NCI-H748 (cell line): ENCODE results near the gene APOL2.
"Not testable (repeated sequence)": the region's sequence is repeated elsewhere in the genome, so short reads cannot be mapped to it uniquely, and the experiment has no call there.

Source experiments
- DNase-seq: peaks from one replicate; lab custom pipeline; 2025; ENCODE audit not compliant: unreplicated experiment; lab: John Stamatoyannopoulos, UW

APOL2 gene

DNA sequence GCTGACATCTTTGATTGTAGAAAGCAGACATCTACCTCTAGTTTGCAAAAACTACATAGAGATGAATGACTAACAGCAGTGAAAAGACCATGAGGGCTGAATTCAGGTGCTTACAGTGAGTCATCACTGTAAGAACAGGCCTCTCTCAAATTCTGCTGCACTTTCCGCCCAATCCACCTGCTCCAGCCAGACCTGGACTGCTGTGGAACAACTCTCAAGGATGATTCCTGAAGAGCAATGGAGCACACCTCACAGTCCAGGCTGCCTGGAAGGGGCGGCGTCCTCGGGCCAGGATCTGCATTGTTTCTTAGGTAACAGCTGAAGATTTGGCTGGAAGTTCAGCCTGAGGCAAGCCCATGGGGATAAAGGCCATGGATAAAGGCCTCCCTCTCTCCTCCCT lies 15.1 kb downstream of the APOL2 start:
- no peak for DNase-seq

DNA sequence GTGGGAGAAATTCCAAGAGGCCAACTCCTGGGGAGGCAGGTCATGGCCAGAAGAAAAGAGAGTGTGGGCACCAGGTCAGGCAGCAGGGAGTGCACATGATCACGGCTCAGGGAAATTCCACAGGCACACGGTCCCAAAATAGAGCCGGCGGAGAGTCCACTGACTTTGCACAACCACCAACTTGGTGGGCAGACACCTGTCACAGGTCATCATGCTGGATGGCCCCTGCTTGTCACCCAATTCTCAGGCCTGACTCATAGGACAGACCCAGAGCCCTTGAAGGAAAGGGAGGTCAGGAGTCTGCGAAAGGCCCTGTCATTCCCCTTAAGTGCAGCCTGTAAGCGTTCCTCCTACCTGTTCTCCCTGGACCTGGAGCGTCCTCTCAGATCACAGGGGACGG lies 15.8 kb downstream of the APOL2 start:
- DNase-seq: no peak

DNA sequence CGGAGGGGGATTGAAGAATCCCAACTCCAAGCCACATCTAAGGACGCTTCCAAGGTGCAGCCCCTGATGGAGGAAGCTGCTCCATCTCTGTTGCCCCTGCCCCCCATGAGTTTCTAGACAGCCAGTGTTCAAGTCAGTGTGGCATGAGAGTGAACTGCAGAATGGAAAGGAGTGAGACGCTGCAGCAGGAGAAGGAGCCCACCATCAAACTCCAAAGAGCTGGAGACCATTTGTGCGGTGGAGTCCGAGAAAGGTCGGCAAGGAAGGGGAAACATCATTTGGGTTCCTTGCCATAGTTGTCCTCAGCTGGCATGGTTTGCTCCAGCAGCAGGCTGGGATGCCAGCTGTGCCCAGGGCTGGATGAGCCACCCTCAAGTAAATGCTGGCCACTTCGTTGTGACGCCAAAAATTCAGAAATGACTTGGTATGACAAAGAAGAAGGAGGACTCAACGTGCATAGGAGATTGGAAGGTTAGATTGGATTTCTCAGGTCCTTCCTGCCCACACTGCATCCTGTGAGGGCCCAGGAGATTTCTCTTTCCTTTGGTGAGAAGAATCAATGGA lies 16.4 kb downstream of the APOL2 start:
- no peak for DNase-seq

DNA sequence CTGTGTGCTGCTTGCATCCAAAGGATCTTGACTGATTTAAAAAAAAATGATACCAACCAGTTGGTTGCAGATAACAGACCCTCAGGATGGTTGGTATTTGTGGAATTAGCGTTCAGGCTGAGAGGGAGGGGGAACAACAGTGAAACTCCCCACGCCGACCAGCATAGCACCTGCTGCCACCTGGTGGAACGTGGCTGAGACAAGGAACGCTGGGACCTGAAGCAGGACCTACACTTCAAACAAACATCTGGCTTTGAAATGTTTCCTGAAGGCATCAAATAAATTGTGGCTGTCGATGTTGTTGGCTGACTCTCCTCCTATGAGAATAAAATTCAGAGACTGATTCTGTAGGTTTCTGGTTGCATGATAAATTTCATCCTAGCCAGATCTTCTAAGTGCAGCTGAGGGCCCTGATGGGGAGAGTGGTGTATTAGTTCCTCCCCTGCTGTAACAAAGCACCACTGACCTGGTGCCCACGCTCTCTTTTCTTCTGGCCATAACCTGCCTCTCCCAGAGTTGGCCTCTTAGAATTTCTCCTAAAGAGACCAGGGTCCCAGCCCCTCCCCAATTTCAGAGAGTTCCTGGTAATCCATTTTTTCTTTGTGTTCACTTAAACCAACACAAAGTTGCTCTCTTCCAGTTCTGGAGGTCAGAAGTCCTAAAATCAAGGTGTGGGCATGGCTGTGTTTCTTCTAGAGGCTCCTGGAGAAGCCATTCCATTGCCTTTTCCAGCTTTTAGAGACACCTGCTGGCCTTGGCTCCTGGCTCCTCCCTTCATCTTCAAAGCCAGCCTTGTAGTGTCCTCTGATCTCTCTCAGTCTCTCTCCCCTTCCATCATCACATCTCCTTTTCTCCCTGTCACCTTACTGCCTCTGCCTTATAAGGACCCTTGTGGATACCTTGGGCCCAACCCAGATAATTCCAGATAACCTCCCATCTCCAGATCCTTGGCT lies 17.3 kb downstream of the APOL2 start:
- DNase-seq: peak; percentile 53

DNA sequence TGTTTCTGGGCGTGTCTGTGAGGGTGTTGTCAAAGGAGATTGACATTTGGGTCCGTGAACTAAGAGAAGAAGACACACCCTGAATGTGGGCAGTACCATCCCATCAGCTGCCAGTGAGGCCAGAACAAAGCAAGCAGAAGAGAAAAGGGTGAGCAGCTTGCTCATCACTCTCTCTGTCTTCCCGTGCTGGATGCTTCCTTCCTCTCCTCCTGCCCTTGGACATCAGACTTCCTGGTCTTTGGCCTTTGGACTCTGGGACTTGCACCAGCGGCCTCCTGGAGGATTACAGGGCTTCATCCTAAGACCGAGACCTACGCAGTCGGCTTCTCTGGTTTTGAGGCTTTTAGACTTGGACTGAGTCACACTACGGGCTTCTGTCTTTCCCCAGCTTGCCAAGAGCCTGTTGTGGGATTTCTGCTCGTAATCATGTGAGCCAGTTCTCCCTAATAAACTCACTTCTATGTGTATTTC lies 18.8 kb downstream of the APOL2 start:
- DNase-seq: peak; percentile 87

DNA sequence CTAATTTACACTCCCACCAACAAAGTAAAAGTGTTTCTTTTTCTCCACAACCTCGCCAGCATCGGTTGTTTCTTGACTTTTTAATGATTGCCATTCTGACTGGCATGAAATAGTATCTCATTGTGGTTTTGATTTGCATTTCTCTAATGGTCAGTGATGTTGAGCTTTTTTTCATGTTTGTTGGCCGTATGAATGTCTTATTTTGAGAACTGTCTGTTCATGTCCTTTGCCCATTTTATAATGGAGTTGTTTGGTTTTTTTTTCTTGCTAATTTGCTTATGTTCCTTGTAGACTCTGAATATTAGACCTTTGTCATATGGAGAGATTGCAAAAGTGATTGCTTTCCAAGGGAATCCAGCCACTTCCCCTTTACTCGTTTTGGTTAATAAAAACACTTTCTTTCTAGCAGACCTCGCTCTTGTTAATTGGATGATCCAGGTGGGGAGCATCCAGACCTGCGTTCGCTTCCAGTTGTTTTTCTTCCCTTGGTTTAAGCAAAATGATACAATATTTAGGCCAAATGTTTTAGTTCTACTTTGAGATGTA lies 20.6 kb downstream of the APOL2 start:
- no peak for DNase-seq

DNA sequence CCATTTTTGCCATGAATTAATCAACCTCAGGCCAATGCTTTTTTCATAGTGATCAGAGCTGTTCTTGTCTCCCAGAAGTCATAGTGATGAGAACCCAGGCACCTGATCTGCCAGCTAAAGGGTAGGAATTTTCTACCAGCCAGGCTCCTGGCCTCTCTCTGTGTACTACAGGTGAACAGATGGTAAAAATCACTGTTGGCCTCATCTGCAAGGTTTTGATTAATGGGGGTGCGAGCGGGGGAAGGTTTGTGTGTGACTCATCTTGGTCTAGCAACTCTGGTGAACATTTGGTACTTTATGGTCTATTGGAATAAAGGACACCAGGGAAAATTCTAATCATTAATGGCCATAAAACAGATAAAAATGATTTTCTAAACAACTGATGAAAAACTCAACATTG lies 23.3 kb downstream of the APOL2 start:
- DNase-seq: no peak

DNA sequence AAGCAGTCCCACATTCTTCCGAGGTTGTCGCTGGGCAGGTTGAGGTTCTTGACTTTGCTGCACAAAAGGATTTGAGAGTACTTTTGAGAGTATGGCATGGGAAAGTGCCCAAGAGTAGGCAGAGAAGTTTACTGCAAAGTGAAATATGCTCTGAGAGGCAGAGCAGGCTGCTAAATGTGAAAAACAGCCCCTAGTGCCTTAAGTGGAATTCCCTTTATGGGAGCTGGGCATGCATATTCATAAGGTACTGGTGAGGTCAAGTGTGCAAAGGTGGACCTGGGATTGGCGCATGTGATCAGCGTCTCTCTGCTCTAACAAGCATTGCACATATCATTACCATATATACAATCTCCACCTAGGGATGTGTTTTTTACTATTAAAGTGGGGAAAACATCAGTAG lies 25.7 kb downstream of the APOL2 start:
- no peak for DNase-seq

DNA sequence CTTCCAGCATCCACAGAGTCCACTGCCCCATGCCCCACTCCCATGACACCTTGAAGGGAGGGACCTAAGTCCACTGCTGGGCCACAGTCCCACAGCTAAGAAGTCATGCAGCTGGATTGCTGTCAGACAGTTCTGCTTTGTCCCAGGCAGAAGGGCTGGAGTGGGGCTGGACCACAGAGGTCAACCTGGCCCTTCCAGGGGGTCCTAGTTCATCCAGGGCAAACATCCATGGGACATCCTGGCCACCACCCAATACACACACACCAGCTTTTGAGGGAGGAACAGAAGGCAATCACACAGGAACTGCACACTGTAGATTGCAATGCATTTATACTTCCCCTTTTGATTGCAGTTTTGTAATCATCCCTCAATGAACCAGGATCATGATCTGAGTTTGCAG lies 26.4 kb downstream of the APOL2 start:
- DNase-seq: no peak

DNA sequence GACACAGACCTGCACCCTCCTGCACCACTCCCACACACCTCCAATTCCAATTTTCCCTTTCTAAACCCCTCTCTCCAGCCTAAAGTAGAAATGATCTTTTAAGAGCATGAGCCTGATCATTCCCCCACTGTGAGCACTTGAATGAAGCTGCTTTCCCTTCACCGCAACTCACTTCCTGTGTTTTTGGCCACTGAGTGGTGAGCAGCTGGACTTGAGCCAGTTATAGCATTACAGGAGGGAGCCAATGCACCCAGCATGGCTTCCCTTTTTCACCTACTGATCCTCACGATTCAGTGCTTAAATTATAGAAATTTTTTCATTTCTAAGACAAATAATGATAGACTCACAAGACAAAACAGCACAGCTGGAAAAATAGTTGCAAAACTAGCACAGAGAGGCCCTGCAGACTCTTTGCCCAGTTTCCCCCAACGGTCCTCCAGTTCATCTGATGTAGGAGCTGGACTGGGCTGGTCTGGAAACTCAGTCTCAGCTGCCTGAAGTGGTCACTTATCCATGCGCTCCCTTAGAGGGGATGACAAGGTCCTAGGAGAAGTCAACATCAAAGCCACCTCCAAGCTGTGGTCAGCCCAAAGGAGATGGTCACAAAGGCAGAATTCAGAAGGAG lies 28.0 kb downstream of the APOL2 start:
- peak; percentile 45 for DNase-seq

DNA sequence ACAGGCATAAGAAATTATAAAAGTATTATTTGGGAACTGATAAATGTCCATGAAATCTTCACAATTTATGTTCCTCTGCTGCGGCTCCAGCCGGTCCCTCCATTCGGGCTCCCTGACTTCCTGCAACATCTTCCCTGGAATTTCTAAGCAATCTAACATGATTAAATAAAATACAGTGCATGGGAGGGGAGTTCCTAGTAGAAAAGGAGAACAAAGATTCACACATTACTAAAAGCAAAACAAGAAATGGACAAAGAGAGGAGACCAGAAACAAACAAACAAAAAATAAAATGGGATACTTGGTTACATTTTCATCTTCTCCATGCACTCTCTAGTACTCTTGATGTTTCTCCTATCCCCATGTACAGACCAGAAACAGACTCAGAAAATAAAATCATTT lies 29.1 kb downstream of the APOL2 start:
- no peak for DNase-seq

DNA sequence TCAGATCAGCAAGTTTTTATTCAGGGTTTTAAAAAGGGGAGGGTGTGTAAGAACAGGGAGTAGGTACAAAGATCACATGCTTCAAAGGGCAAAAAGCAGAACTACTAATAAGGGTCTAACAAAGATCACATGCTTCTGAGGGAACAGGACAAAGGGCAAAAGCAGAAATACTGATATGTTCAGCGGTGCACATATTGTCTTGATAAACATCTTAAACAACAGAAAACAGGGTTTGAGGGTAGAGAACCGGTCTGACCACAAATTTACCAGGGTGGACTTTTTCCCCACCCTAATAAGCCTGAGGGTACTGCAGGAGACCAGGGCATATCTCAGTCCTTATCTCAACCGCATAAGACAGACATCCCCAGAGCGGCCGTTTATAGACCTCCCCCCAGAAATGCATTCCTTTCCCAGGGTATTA lies 29.8 kb downstream of the APOL2 start:
- not testable (repeated sequence) for DNase-seq

DNA sequence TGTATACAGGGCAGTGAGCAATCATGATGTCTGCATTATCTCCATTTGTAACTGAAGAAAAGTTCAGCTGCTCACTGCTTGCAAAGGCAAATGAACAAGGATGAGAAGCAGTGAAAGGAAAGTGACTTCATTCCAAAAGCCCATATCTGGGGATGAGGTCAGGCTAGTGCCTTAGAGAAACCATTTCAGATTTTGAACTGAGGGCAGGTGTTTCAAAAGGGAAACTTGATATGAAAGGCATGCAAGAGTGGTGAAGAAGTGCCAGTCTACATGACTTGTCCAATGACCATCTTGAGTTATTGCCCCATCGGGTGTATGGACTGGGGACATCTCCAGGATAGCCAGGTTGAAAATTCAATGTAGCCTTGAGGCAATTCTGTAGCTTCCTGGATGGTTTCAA lies 30.4 kb downstream of the APOL2 start:
- no peak for DNase-seq

DNA sequence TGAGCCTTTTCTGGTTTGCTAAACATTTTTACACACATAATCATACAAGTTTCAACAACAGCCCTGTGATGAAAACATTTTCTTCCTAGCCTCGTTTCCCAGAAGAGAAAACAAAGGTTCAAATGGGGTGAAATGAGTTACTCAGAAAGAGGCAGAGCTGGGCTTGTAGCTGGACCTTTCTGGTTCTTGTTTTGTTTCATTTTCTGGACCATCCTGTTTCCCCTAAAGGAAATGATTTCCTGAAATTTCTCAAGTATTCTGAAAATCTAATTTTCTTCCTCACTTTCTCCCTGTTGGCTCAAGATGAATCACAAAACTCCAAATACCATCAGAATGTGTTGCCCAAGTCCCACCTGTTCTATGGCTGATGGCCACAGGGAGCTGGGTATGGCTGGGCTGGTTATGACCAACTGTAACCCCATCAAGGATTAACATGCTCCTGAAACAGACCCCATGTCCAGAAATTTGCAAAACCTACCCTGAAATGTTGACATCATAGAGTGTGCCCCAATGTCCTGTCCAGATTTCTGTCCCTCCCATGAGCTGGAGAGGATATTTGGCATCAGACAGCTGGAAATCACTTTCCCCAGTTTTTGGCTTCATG lies 31.1 kb downstream of the APOL2 start:
- DNase-seq: no peak

DNA sequence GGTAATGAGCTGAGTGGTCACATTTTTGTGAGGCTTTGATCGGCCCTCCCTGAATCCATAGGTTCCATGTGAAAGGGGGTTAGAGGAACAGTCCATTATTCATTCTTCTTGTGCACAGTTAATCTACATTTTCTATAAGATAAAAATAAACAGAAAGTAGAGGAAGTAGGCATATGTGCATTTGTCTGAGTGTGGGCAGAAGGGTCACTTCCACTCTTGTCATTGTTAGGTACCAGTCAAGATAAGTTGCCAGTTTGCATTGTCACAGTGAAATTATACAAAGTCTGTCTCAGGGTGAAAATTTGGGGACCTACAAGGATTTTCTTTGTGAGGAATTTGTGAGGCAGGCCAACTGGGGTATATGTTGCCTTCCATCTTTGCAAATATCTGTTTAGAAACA lies 33.1 kb downstream of the APOL2 start:
- no peak for DNase-seq

DNA sequence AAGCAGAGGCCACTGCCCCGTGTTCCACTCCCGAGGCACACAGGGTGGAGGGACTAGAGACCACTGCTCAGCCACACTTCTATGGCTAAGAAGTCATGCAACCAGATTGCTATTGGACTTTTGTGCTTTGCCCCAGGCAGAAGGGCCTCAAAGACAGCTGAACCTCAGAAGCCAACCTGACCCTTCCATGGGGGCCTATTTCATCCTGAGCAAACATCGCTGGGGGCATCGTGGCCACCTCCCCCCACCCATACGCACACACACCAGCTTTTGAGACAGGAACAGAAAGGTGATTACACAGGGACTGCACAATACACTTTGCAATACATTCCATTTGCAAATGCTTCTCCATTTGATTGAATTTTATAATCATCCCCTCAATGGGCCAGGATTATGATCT lies 33.8 kb downstream of the APOL2 start:
- DNase-seq: not testable (repeated sequence)

DNA sequence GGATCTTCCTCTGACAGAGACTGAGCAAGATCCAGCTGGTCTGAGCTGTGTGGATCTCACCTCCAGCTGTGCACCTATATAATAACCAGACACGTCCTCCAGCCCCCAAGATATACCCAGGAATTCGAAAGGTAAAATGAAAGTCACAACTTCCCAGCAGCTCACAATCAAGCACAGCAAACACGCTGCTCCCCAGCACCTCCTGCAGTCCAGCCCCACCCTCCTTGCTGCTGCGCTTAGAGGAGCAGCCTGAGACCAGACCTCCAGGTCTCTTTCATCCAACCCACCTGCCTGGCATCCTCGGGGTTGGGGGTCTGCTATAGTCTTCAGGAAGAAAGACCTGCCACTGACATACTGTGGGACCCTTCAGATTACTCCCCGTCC lies 34.7 kb downstream of the APOL2 start:
- DNase-seq: no peak

DNA sequence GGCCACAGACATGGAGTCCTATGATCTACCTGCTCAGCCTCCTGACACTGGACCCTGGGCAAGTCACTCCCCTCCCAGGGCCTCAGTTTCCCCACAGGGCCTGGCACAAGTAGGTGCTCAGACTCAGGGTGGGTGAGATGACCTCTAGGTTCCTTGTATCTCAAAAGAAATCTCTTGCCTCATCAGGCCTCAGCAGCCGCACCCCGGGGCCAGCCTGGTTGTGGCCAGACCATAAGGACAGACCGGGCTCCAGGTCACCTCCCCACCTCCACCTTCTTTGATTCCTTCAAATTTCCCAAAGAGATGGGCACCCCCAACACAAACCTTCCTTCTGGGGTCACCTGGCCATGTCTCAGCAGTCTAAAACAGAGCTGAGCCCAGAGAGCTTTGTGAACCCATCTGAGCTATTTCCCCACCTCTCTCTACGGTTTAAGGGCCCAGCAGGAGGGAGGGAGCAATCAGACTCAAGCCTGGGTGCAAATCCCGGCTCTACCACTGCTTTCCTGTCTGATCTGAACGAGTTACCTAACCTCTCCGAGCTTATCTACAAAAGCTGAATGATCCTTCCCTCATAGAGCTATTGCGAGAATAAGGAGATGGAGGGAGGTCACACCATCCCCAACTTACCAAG lies 35.2 kb downstream of the APOL2 start:
- no peak for DNase-seq

DNA sequence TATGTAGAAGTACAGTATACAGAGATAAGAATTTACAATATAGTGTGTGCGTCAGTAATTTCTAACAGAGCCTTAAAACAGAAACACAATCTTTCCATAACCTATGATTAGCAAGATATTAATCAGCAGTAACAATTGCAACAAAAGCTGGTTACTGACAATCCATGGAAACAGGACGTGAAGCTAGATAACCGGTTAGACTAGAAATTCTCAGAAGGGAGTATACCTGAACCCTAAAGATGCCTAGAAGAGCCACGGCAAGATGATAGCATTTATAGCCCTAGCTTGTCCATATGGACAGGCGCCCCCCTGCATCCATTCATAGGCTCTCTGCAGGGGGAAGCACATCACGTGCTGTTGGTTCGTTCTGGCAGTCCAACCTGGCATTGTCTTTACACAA lies 35.9 kb downstream of the APOL2 start:
- DNase-seq: peak; percentile 87

DNA sequence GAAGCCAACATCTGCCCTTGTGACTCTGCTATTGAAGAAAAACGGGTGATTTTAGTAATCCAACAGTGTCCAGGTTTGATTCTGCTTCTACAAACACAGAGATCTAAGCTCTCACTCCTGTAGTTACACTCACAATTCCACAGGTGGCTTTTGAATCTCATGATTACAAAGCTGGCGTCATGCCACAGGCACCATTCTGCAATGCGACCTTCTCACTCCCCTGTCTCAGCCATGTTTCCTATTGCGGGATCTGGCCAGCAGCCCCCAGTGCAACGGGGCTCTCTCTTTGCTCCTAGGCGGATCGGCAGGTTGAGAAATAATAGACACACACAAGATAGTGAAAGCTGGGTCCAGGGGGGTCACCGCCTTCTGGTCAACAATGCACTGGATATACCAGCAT lies 36.4 kb downstream of the APOL2 start:
- peak; percentile 85 for DNase-seq
